HepG2 (cell line): ENCODE measurements around the gene MAML1. TPM values are rescaled to one million over a fixed set of nuclear protein-coding genes. Genes with fewer than 3 reads are reported as not detected.

ENCODE experiments used
- CREM ChIP-seq, 2 experiments: sonication (generic) in 1 of 2; formaldehyde crosslinking in 1 of 2; IDR thresholded peaks; 2 replicates each; pipeline versions ENCODE4 v1.4.0 to v1.6.1; 2016 to 2020; ENCODE audit warnings: antibody characterized with exemption in 1 of 2, mild to moderate bottlenecking in 1 of 2, missing genetic modification reagents in 1 of 2
- EED ChIP-seq: sonication (generic); formaldehyde crosslinking; IDR thresholded peaks from 2 replicates; pipeline ENCODE4 v1.5.0; 2020; ENCODE audit warnings: mild to moderate bottlenecking, missing genetic modification reagents
- FOXA1 ChIP-seq, 2 experiments: fragments of 450-650 bp in 1 of 2; sonication (generic) in 1 of 2; formaldehyde crosslinking in 1 of 2; IDR thresholded peaks; 2 replicates each; pipeline versions ENCODE4 v1.4.0 to v1.6.1; 2016 to 2020; ENCODE audit warnings: missing genetic modification reagents in 1 of 2
- GATAD2A ChIP-seq: IDR thresholded peaks from 2 replicates; pipeline ENCODE4 v1.6.1; 2016
- IRF2 ChIP-seq: IDR thresholded peaks from 2 replicates; pipeline ENCODE4 v1.6.1; 2018; ENCODE audit warnings: missing genetic modification reagents, missing compliant biosample characterization
- KLF15 ChIP-seq: sonication (generic); formaldehyde crosslinking; IDR thresholded peaks from 2 replicates; pipeline ENCODE4 v1.8.1; 2023; ENCODE audit warnings: borderline replicate concordance, mild to moderate bottlenecking, inconsistent platforms, missing genetic modification reagents, mixed read lengths
- MXD4 ChIP-seq: IDR thresholded peaks from 2 replicates; pipeline ENCODE4 v1.6.1; 2016; ENCODE audit warnings: mild to moderate bottlenecking, missing biosample characterization, missing genetic modification reagents
- POLR2A ChIP-seq, 2 experiments: IDR thresholded peaks; 2 replicates each; pipeline ENCODE4 v1.6.1; 2011; ENCODE audit warnings: low read depth in 2 of 2, low read length in 2 of 2, mild to moderate bottlenecking in 1 of 2, moderate library complexity in 1 of 2; ENCODE audit not compliant: insufficient read depth in 1 of 2
- PPARG ChIP-seq: conservative IDR thresholded peaks from 2 replicates; pipeline ENCODE4 v1.6.1; 2016; ENCODE audit warnings: missing biosample characterization, missing genetic modification reagents
- ZMYM3 ChIP-seq: sonication (generic); formaldehyde crosslinking; IDR thresholded peaks from 2 replicates; pipeline ENCODE4 v1.5.1; 2020; ENCODE audit warnings: mild to moderate bottlenecking, missing genetic modification reagents
- ZNF792 ChIP-seq: IDR thresholded peaks from 2 replicates; pipeline ENCODE4 v1.6.1; 2016
- polyA plus RNA-seq, 8 experiments: library from polyadenylated mRNA; depleted of rRNA in 3 of 8; stranded (reverse) in 7 of 8; unstranded in 1 of 8; fragments of >200 nt; fragmentation: Illumina TruSeq in 4 of 8; extraction: Trizol in 4 of 8; gene quantifications; 2 replicates each; pipeline versions ENCODE4 v1.2.1 to v1.2.3, GENCODE V29; 2011 to 2016; ENCODE audit warnings: low read depth in 4 of 8, missing spikeins in 1 of 8, mixed read lengths in 1 of 8; ENCODE audit not compliant: insufficient read depth in 1 of 8
- total RNA-seq, 5 experiments: library from RNA; depleted of rRNA; stranded (reverse); fragments of >200 nt; fragmentation: Illumina TruSeq; extraction: Trizol; gene quantifications; 2 replicates each; pipeline ENCODE4 v1.2.3, GENCODE V29; 2016; ENCODE audit warnings: low read depth in 1 of 5
- TF ChIP-seq, protein P1 (sequence below): sonication (generic); formaldehyde crosslinking; IDR thresholded peaks from 2 replicates; pipeline ENCODE4 v1.4.0; 2020; ENCODE audit warnings: missing genetic modification reagents, borderline replicate concordance
- TF ChIP-seq, protein P2 (sequence below): sonication (generic); formaldehyde crosslinking; IDR thresholded peaks from 2 replicates; pipeline ENCODE4 v1.5.0; 2020; ENCODE audit warnings: missing genetic modification reagents
- TF ChIP-seq, protein P3 (sequence below): fragments of 450-650 bp; IDR thresholded peaks from 2 replicates; pipeline ENCODE4 v1.6.1; 2016
- TF ChIP-seq, protein P4 (sequence below): sonication (generic); formaldehyde crosslinking; IDR thresholded peaks from 2 replicates; pipeline ENCODE4 v1.5.1; 2020; ENCODE audit warnings: mild to moderate bottlenecking, moderate library complexity, missing genetic modification reagents
- TF ChIP-seq, protein P5 (sequence below): sonication (generic); formaldehyde crosslinking; IDR thresholded peaks from 2 replicates; pipeline ENCODE4 v1.4.0; 2020; ENCODE audit warnings: missing genetic modification reagents
- TF ChIP-seq, protein P6 (sequence below): IDR thresholded peaks from 2 replicates; pipeline ENCODE4 v1.6.1; 2016; ENCODE audit warnings: mild to moderate bottlenecking
- TF ChIP-seq, protein P7 (sequence below): sonication (generic); formaldehyde crosslinking; IDR thresholded peaks from 2 replicates; pipeline ENCODE4 v1.4.0; 2020; ENCODE audit warnings: mild to moderate bottlenecking, low read depth, missing genetic modification reagents

MAML1 gene
- total and polyA plus RNA-seq, 2 of the 13 experiments (the other 11 are each of a cell fraction or from before 2014, with no cell fraction given): 10.0 to 10.8 TPM

DNA sequence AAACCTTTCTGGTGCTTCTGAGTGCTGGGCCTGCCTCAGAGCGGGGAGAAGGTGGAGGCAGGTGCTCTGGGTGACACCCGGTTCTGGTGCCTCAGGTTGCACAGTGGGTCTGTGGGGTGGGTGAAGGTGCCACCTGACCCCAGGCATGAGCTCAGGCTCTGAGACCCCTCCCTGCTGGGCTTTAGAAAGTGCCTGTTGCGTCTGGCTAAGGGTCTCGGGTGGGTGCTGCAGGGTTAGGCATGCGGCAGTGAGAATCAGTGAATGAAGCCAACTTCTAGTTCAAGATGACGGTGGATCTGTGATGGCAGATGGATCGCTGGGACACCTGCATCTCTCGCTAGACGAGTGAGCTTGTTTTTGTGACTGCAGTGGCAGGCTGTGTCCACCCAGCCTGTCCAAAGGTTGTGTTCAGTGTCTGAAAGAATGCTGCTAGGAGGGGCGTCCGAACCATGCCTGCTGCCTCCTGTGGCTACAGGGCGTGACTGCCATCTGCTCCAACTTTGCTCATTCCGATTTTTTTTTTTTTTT lies 93.1 kb downstream of the MAML1 start (continued):
- TF ChIP-seq ZMYM3 (CRISPR knock-in tag): 0 out of 2 replicates have a peak, but pooled peaks have one; percentile 24
- peak; percentile 61; the same call in 1 of the 2 replicates for TF ChIP-seq GATAD2A (CRISPR knock-in tag)
- TF ChIP-seq EED (CRISPR knock-in tag): no peak
- TF ChIP-seq, protein P1, sequence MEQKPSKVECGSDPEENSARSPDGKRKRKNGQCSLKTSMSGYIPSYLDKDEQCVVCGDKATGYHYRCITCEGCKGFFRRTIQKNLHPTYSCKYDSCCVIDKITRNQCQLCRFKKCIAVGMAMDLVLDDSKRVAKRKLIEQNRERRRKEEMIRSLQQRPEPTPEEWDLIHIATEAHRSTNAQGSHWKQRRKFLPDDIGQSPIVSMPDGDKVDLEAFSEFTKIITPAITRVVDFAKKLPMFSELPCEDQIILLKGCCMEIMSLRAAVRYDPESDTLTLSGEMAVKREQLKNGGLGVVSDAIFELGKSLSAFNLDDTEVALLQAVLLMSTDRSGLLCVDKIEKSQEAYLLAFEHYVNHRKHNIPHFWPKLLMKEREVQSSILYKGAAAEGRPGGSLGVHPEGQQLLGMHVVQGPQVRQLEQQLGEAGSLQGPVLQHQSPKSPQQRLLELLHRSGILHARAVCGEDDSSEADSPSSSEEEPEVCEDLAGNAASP (CRISPR knock-in tag): peak; percentile 35; the same call in 1 of the 2 replicates
- peak; percentile 23; the same call in 1 of the 2 replicates for TF ChIP-seq MXD4
- 0 out of 2 replicates have a peak, but pooled peaks have one; percentile 40 for TF ChIP-seq ZNF792
- TF ChIP-seq IRF2: peak; percentile 39; the same call in 1 of the 2 replicates
- peak in 1 of 2 experiments; percentile 22; a peak in 2 of 4 replicates for TF ChIP-seq POLR2A (IDR thresholded peaks at IDR 0.05; ENCODE audit: insufficient read depth in 1 of 2, low read depth in 2 of 2, low read length in 2 of 2)
- TF ChIP-seq, protein P2, sequence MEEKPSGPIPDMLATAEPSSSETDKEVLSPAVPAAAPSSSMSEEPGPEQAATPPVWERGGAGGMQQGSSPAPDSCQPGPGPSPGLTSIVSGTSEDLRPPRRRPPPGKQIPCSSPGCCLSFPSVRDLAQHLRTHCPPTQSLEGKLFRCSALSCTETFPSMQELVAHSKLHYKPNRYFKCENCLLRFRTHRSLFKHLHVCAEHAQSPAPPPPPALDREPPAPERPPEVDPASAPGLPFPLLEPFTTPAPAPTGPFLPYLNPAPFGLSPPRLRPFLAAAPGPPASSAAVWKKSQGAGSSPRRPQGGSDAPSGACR (CRISPR knock-in tag): 0 out of 2 replicates have a peak, but pooled peaks have one; percentile 36
- TF ChIP-seq, protein P3, sequence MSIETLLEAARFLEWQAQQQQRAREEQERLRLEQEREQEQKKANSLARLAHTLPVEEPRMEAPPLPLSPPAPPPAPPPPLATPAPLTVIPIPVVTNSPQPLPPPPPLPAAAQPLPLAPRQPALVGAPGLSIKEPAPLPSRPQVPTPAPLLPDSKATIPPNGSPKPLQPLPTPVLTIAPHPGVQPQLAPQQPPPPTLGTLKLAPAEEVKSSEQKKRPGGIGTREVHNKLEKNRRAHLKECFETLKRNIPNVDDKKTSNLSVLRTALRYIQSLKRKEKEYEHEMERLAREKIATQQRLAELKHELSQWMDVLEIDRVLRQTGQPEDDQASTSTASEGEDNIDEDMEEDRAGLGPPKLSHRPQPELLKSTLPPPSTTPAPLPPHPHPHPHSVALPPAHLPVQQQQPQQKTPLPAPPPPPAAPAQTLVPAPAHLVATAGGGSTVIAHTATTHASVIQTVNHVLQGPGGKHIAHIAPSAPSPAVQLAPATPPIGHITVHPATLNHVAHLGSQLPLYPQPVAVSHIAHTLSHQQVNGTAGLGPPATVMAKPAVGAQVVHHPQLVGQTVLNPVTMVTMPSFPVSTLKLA: peak; percentile 33; the same call in 1 of the 2 replicates
- TF ChIP-seq, protein P4, sequence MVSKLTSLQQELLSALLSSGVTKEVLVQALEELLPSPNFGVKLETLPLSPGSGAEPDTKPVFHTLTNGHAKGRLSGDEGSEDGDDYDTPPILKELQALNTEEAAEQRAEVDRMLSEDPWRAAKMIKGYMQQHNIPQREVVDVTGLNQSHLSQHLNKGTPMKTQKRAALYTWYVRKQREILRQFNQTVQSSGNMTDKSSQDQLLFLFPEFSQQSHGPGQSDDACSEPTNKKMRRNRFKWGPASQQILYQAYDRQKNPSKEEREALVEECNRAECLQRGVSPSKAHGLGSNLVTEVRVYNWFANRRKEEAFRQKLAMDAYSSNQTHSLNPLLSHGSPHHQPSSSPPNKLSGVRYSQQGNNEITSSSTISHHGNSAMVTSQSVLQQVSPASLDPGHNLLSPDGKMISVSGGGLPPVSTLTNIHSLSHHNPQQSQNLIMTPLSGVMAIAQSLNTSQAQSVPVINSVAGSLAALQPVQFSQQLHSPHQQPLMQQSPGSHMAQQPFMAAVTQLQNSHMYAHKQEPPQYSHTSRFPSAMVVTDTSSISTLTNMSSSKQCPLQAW (CRISPR knock-in tag): no peak
- peak; percentile 48; the same call in 1 of the 2 replicates for TF ChIP-seq PPARG
- TF ChIP-seq CREM (IDR thresholded peaks at IDR 0.05): 0 out of 2 replicates have a peak, but pooled peaks have one; percentile 27
- TF ChIP-seq CREM (CRISPR knock-in tag; IDR thresholded peaks at IDR 0.05): no peak
- TF ChIP-seq, protein P5, sequence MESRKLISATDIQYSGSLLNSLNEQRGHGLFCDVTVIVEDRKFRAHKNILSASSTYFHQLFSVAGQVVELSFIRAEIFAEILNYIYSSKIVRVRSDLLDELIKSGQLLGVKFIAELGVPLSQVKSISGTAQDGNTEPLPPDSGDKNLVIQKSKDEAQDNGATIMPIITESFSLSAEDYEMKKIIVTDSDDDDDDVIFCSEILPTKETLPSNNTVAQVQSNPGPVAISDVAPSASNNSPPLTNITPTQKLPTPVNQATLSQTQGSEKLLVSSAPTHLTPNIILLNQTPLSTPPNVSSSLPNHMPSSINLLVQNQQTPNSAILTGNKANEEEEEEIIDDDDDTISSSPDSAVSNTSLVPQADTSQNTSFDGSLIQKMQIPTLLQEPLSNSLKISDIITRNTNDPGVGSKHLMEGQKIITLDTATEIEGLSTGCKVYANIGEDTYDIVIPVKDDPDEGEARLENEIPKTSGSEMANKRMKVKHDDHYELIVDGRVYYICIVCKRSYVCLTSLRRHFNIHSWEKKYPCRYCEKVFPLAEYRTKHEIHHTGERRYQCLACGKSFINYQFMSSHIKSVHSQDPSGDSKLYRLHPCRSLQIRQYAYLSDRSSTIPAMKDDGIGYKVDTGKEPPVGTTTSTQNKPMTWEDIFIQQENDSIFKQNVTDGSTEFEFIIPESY (CRISPR knock-in tag): 0 out of 2 replicates have a peak, but pooled peaks have one; percentile 26
- no peak for TF ChIP-seq FOXA1 (IDR thresholded peaks at IDR 0.05)
- peak; percentile 53; the same call in 1 of the 2 replicates for TF ChIP-seq FOXA1 (CRISPR knock-in tag; IDR thresholded peaks at IDR 0.05)
- TF ChIP-seq, protein P6, sequence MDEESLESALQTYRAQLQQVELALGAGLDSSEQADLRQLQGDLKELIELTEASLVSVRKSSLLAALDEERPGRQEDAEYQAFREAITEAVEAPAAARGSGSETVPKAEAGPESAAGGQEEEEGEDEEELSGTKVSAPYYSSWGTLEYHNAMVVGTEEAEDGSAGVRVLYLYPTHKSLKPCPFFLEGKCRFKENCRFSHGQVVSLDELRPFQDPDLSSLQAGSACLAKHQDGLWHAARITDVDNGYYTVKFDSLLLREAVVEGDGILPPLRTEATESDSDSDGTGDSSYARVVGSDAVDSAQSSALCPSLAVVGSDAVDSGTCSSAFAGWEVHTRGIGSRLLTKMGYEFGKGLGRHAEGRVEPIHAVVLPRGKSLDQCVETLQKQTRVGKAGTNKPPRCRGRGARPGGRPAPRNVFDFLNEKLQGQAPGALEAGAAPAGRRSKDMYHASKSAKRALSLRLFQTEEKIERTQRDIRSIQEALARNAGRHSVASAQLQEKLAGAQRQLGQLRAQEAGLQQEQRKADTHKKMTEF (CRISPR knock-in tag): no peak
- TF ChIP-seq, protein P7, sequence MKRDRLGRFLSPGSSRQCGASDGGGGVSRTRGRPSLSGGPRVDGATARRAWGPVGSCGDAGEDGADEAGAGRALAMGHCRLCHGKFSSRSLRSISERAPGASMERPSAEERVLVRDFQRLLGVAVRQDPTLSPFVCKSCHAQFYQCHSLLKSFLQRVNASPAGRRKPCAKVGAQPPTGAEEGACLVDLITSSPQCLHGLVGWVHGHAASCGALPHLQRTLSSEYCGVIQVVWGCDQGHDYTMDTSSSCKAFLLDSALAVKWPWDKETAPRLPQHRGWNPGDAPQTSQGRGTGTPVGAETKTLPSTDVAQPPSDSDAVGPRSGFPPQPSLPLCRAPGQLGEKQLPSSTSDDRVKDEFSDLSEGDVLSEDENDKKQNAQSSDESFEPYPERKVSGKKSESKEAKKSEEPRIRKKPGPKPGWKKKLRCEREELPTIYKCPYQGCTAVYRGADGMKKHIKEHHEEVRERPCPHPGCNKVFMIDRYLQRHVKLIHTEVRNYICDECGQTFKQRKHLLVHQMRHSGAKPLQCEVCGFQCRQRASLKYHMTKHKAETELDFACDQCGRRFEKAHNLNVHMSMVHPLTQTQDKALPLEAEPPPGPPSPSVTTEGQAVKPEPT (CRISPR knock-in tag): 0 out of 2 replicates have a peak, but pooled peaks have one; percentile 25
- no peak for TF ChIP-seq KLF15 (CRISPR knock-in tag)
